Parathyroid adenoma (tissue), 2 donors: Measurements from ENCODE around the gene FRAS1.

ENCODE experiments used
- H2AFZ ChIP-seq: fragments of 300-600 bp; sonication (generic); one replicate; pipeline ENCODE4 v1.7.0; 2017; ENCODE audit warnings: antibody characterized with exemption, mild to moderate bottlenecking
- H3K27ac ChIP-seq: fragments of 300-600 bp; sonication (generic); one replicate; pipeline ENCODE4 v1.7.0; 2017
- H3K27me3 ChIP-seq: fragments of 300-600 bp; sonication (generic); one replicate; pipeline ENCODE4 v1.7.0; 2017; ENCODE audit warnings: low read length; ENCODE audit not compliant: control insufficient read depth, insufficient read depth
- H3K36me3 ChIP-seq: fragments of 300-600 bp; sonication (generic); one replicate; pipeline ENCODE4 v1.7.0; 2017; ENCODE audit warnings: low read length; ENCODE audit not compliant: control insufficient read depth, insufficient read depth
- H3K4me1 ChIP-seq: fragments of 300-600 bp; sonication (generic); one replicate; pipeline ENCODE4 v1.7.0; 2017; ENCODE audit warnings: control low read depth
- H3K4me2 ChIP-seq: fragments of 300-600 bp; sonication (generic); one replicate; pipeline ENCODE4 v1.7.0; 2017; ENCODE audit warnings: low read length
- H3K4me3 ChIP-seq: fragments of 300-600 bp; sonication (generic); one replicate; pipeline ENCODE4 v1.7.0; 2017; ENCODE audit warnings: low read depth, low read length
- H3K79me2 ChIP-seq: fragments of 300-600 bp; sonication (generic); one replicate; pipeline ENCODE4 v1.7.0; 2017; ENCODE audit warnings: control low read depth
- H3K9ac ChIP-seq: fragments of 300-600 bp; sonication (generic); one replicate; pipeline ENCODE4 v1.7.0; 2017; ENCODE audit warnings: mild to moderate bottlenecking
- H3K9me3 ChIP-seq: fragments of 300-600 bp; sonication (generic); one replicate; pipeline ENCODE4 v1.7.0; 2017; ENCODE audit warnings: low read length; ENCODE audit not compliant: control insufficient read depth
- CTCF ChIP-seq: fragments of 300-600 bp; sonication (generic); IDR thresholded peaks from one replicate; pipeline ENCODE4 v1.7.0; 2017; ENCODE audit warnings: antibody characterized with exemption, mild to moderate bottlenecking
- donor health status: primary hyperparathyroidism.

FRAS1 gene

GRCh38 chr4:78308517-78308916 lies 251.4 kb downstream of the FRAS1 start:
- no peaks in the 10 kb centered on the region for H3K79me2 ChIP-seq
- no peak for TF ChIP-seq CTCF

GRCh38 chr4:78309352-78309751 lies 252.2 kb downstream of the FRAS1 start:
- H3K9me3 ChIP-seq = no peaks in the 10 kb centered on the region
- no peaks in the 10 kb centered on the region for H3K79me2 ChIP-seq
- H2AFZ ChIP-seq = no peak overlapping the region
- H3K9ac ChIP-seq = no peak overlapping the region
- H3K27me3 ChIP-seq = no peaks in the 10 kb centered on the region
- H3K27ac ChIP-seq = no peak overlapping the region
- no peaks in the 10 kb centered on the region for H3K36me3 ChIP-seq
- no peak overlapping the region for H3K4me2 ChIP-seq
- H3K4me3 ChIP-seq = no peak overlapping the region
- H3K4me1 ChIP-seq = no peaks in the 10 kb centered on the region
- TF ChIP-seq CTCF = no peak

More at GRCh38 chr4:78308517-78308916, 251.4 kb downstream of the FRAS1 start:
- Histone ChIP-seq H3K9ac (no peak overlapping the region), H3K36me3 (no peaks in the 10 kb centered on the region), H3K4me2 (no peak overlapping the region), H3K4me1 (no peaks in the 10 kb centered on the region), H3K27me3 (no peaks in the 10 kb centered on the region), H3K27ac (no peak overlapping the region), H3K9me3 (no peaks in the 10 kb centered on the region), H2AFZ (no peak overlapping the region), H3K4me3 (no peak overlapping the region)

- H3K36me3 ChIP-seq = no peaks in the 10 kb centered on the region
- no peaks in the 10 kb centered on the region for H3K27me3 ChIP-seq
- H3K4me3 ChIP-seq = no peak overlapping the region
- H3K79me2 ChIP-seq = no peaks in the 10 kb centered on the region
- no peaks in the 10 kb centered on the region for H3K4me1 ChIP-seq
- no peak overlapping the region for H3K4me2 ChIP-seq
- no peak for TF ChIP-seq CTCF
- H3K9me3 ChIP-seq = no peaks in the 10 kb centered on the region
- no peak overlapping the region for H3K9ac ChIP-seq
- no peak overlapping the region for H2AFZ ChIP-seq
- no peak overlapping the region for H3K27ac ChIP-seq
These were observed 253.1 kb downstream of the FRAS1 start for GRCh38 chr4:78310007-78310739.

- H3K79me2 ChIP-seq = no peaks in the 10 kb centered on the region
- H3K36me3 ChIP-seq = no peaks in the 10 kb centered on the region
- no peak overlapping the region for H3K9ac ChIP-seq
- H3K4me2 ChIP-seq = no peak overlapping the region
- no peak overlapping the region for H3K27ac ChIP-seq
- no peak overlapping the region for H3K4me3 ChIP-seq
- H3K27me3 ChIP-seq = no peaks in the 10 kb centered on the region
- no peaks in the 10 kb centered on the region for H3K9me3 ChIP-seq
- no peak overlapping the region for H2AFZ ChIP-seq
- no peak for TF ChIP-seq CTCF
- H3K4me1 ChIP-seq = no peaks in the 10 kb centered on the region
These were observed 253.6 kb downstream of the FRAS1 start for GRCh38 chr4:78310740-78311115.

- H3K79me2 ChIP-seq = no peaks in the 10 kb centered on the region
- no peaks in the 10 kb centered on the region for H3K27me3 ChIP-seq
- no peak for TF ChIP-seq CTCF
- H3K36me3 ChIP-seq = no peaks in the 10 kb centered on the region
- H3K9me3 ChIP-seq = no peaks in the 10 kb centered on the region
- H2AFZ ChIP-seq = no peak overlapping the region
- no peak overlapping the region for H3K4me3 ChIP-seq
- H3K4me2 ChIP-seq = no peak overlapping the region
- no peak overlapping the region for H3K9ac ChIP-seq
- no peaks in the 10 kb centered on the region for H3K4me1 ChIP-seq
- H3K27ac ChIP-seq = no peak overlapping the region
These were observed 254.2 kb downstream of the FRAS1 start for GRCh38 chr4:78311306-78311705.
